Measurements from ENCODE around the gene BDKRB1. TPM values are rescaled to one million over a fixed set of nuclear protein-coding genes. Genes with fewer than 3 reads are reported as not detected.

BDKRB1 gene
- total and polyA plus RNA-seq, 10 of the 15 experiments (the other 5 are each of a cell fraction or from before 2014, with no cell fraction given): 0.21 TPM; not detected in 9

GRCh38 chr14:96303981-96304380 lies 48.0 kb downstream of the BDKRB1 start:
- peaks cover 0 to 5% of the 10 kb centered on the region in 2 experiments; a peak in 3 of 4 replicates for H3K36me3 ChIP-seq (ENCODE audit: control insufficient read depth in 2 of 2, insufficient read depth in 2 of 2, low read length in 1 of 2)
- H3K27ac ChIP-seq (ENCODE audit: control insufficient read depth, insufficient read depth): no peak overlapping the region
- no peak overlapping the region for H3K4me2 ChIP-seq (ENCODE audit: control insufficient read depth, insufficient read depth)
- no TSS peak for BruUV-seq (replicated peaks)
- ChIA-PET SMC1A (ENCODE audit: uncharacterized antibody, unreplicated experiment) (interaction anchor here (2.4 kb wide), 1 partner anchor 12 kb away, joined by 7 read pairs; no protein-coding TSS in a partner anchor), CTCF (interaction anchor here (0.7 to 1.5 kb wide), 3 partner anchors 32 to 217 kb away, joined by 3 to 5 read pairs (median 4); no protein-coding TSS in a partner anchor), POLR2A (interaction anchor here (0.5 kb wide), 1 partner anchor 167 kb away, joined by 9 read pairs; no protein-coding TSS in a partner anchor), RAD21 (ENCODE audit: unreplicated experiment) (no interaction called here)
- no peak for TF ChIP-seq SREBF1 (IDR thresholded peaks at IDR 0.05; ENCODE audit: low read length)
- TF ChIP-seq TCF7 (IDR thresholded peaks at IDR 0.05; ENCODE audit: borderline replicate concordance): no peak
- TF ChIP-seq CBX3 (IDR thresholded peaks at IDR 0.05; ENCODE audit: borderline replicate concordance, low read depth): no peak
- no peak for TF ChIP-seq RBBP5 (conservative IDR thresholded peaks at IDR 0.05)
- TF ChIP-seq CEBPZ (IDR thresholded peaks at IDR 0.05; ENCODE audit: low read depth, low read length): no peak
- no peak for TF ChIP-seq MLLT1 (IDR thresholded peaks at IDR 0.05)
- TF ChIP-seq GABPA (IDR thresholded peaks at IDR 0.05; ENCODE audit: low read depth): no peak
- no peak for FAIRE-seq
- no peak overlapping the region for H3K4me3 ChIP-seq
- no peak for DNase-seq (ENCODE audit: low read depth, low spot score)
- in situ Hi-C loops (cut with MboI): no loop called here
- no peaks in the 10 kb centered on the region for H3K27me3 ChIP-seq (replicated peaks in 1 of 2; ENCODE audit: control insufficient read depth in 2 of 2, insufficient read depth in 2 of 2, low read length in 1 of 2)
- no peaks in the 10 kb centered on the region for H3K9me3 ChIP-seq (replicated peaks; ENCODE audit: control insufficient read depth, insufficient read depth, low read length)
- H3K79me2 ChIP-seq (ENCODE audit: control insufficient read depth, insufficient read depth, low read length): no peaks in the 10 kb centered on the region
- ATAC-seq: no peak
- no peaks in the 10 kb centered on the region for H4K20me1 ChIP-seq (ENCODE audit: control insufficient read depth, insufficient read depth)
- intact Hi-C loops (cut with micrococcal nuclease; ENCODE audit: unreplicated experiment): no loop called here
- no peak overlapping the region for H2AFZ ChIP-seq (ENCODE audit: control insufficient read depth, low read depth, low read length)
- WGBS (ENCODE audit: insufficient coverage, insufficient replicate concordance, low lambda C conversion rate, missing lambda C conversion rate): 72% methylated on average over 3 of the region's 3 CpGs
- no peak overlapping the region for H3K9ac ChIP-seq (ENCODE audit: control insufficient read depth, insufficient read depth, low read length)
- H3K4me1 ChIP-seq (ENCODE audit: control insufficient read depth, insufficient read depth, low read length): no peaks in the 10 kb centered on the region
